ENCODE results near the gene TNS1. TPM values are rescaled to one million over a fixed set of nuclear protein-coding genes. Genes with fewer than 3 reads are reported as not detected.

The TNS1 gene
- total RNA-seq, 1 experiment from 2014 or later, result 2.6 TPM

GRCh38 chr2:217784996-217785543, 217.7 kb downstream of the TNS1 start:
- no peak for DNase-seq (ENCODE audit: low read depth)

GRCh38 chr2:217783243-217783642, 219.6 kb downstream of the TNS1 start:
- DNase-seq (ENCODE audit: low read depth), result no peak

GRCh38 chr2:217777906-217778305, 224.9 kb downstream of the TNS1 start:
- DNase-seq (ENCODE audit: low read depth), result no peak

- no peak for DNase-seq (ENCODE audit: low read depth)
These were observed 226.2 kb downstream of the TNS1 start for GRCh38 chr2:217776631-217777030.

- DNase-seq (ENCODE audit: low read depth), result no peak
These were observed 226.8 kb downstream of the TNS1 start for GRCh38 chr2:217775920-217776503.

DNA sequence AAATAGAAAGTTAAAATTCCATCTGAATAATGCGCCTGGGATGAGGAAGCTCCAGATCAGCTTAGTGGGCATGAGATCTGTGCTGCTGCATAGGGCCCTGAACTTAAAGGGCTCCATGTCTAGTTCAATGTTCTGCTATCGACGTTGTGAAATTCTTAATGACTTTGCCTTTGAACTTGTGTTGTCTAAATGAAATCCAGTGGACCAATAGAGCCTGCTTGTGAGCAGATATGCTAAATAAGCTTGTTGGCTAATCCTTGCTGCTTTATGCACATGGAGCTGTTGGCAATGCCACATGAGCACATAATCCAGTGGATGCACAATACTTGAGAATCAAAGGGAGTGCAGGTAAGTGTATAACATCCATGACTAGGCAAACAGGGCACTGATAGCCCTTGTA, 228.6 kb downstream of the TNS1 start:
- DNase-seq (ENCODE audit: low read depth), result no peak

- no peak for DNase-seq (ENCODE audit: low read depth)
These were observed 229.3 kb downstream of the TNS1 start for GRCh38 chr2:217773539-217773938.

GRCh38 chr2:217766356-217766755, 236.4 kb downstream of the TNS1 start:
- DNase-seq (ENCODE audit: low read depth), result no peak

DNA sequence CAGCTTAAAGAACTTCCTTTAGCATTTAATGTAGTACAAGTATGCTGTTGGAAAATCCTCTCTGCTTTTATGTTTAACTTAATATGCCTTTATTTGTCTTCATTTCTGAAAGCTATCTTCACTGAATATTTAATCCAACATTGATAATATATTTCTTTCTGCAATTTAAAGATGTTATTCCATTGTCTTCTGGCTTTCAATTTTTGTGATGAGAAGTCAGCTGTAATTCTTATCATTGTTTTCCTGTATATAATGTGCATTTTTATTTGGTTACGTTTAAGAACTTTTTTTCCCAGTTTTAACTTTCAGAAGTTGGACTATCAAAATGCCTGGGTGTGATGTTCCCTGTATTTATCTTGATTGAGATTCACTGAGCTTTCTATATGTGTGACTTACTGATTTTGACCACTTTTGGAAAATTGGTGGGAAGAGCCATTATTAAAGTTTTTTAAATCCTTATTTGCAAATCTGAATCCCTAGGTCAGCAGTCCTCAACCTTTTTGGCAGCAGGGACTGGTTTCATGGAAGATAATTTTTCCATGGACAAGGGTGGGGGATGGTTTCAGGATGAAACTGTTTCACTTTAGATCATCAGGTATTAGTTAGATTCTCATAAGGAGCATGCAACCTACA, 241.0 kb downstream of the TNS1 start:
- no peak for DNase-seq (ENCODE audit: low read depth)

GRCh38 chr2:217759991-217760390, 242.8 kb downstream of the TNS1 start:
- no peak for DNase-seq (ENCODE audit: low read depth)

DNA sequence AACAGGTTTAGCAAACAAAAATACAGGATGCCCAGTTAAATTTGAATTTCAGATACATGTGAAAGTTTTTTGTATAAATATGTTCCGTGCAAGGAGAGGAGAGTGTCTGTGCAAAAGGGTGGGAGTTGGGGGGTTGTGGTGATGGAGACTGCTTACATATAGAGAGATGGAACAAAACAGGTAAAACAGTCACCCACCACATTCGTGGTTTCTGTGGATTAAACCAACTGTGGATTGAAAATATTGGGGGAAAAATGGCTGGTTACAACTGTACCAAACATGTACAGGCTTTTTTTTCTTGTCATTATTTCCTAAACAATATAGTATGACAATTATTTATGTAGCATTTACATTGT, 245.7 kb downstream of the TNS1 start:
- DNase-seq (ENCODE audit: low read depth), result no peak

DNA sequence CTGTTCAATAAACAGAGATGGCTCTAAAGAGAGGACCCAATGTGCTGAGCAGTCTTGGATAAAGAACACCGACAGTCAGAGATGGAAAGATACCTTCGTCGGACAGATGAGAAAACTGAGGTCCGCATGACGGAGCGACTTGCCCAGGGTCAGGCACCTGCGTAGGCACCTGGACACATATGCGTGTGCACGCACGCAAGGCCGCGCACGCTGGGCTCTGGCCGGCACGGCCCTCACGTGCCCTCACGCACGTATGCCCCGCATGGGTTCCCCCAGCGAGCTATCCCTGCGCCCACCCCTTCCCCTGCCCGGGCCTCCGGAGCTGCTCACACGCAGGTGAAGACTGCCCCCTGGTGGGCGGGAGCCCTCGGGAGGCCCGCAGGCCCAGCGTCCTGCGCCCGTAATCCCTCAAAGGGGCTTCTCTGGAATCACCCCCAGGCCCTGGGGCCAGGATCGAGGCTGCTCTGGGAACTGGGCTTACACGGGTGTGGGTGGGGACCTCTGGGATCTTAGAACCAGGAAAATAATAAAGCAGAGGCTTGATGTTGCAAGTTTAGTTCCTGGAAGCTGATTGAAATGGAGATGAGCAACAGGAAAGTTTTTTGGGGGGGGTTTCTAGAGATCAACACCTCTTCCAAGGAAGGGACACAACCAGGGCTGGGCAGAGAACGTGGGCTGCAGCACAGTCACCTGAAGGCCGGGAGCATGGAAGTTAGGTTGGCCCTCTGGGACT, 246.3 kb downstream of the TNS1 start:
- peak; percentile 50 for DNase-seq (ENCODE audit: low read depth)

GRCh38 chr2:217755027-217755745, 247.6 kb downstream of the TNS1 start:
- no peak for DNase-seq (ENCODE audit: low read depth)

DNA sequence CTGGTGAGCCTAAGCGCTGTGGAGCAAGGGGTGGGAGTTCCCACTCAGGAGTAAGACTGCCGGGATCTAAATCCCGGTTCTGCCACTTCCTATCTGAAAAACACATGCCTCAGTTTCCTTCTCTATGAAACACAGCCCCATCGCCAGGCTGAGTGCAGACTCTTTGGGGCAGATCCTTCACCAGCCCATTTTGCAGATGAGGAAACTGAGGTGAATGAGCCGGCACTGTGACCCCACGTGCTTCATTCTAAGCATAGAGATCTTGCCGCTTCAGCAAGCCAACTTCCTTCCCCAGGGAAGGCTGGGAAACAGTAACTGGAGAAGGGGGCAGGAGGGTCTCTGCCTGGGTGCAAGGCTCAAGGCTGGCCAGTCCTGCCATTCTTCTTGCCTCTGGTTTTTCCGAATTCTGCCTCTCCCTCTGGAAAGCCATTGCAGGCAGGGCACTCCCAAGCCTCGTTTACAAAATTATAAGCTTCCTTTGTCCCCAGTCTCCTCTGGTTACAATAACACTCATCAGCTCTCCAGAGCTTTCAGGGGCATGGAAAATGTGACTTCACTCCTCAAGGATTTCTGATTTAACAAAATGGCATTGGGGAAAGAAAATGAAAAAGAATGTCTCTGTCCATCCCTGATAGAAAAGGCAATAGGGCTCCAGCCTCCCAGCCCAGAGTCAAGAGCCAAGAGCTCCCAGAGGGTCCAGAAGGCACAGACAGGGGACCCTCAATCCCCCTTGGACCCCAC, 249.2 kb downstream of the TNS1 start:
- no peak for DNase-seq (ENCODE audit: low read depth)

DNA sequence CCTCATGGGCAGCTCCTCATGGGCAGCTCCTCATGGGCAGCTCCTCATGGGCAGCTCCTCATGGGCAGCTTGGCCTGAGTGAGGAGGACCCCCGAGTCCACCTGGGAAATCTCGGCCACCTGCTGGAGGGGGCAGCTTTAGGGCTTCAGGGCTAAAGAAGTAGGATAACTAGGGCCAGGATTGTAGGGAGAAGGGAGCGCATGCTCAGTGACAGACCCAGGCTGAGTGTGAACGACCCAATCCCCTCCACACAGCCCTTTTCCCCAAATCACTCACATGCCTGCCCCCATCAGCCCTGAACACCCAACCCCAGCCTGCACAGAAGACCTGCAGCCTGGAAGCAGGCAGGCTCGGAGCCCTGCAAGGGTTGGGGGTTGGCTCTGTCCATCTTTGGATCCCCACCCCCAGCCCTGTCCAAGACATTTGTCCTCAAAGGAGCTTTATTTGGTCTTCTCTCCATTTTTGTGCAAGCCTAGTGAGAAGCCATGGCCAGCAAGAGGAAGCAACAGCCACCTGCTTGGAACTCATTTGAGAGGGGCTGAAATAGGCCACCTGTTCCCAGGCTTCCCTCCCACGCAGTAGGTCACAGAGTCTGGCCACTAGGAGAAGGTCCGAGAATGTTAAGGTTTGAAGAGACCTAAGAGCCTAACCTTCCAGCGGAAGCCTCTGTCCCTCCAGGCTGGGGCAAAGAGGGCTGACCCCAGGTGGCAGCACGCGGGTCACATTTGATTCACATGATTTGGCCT, 249.9 kb downstream of the TNS1 start:
- DNase-seq (ENCODE audit: low read depth), result no peak

- no peak for DNase-seq (ENCODE audit: low read depth)
These were observed 250.8 kb downstream of the TNS1 start for GRCh38 chr2:217751952-217752351.

DNA sequence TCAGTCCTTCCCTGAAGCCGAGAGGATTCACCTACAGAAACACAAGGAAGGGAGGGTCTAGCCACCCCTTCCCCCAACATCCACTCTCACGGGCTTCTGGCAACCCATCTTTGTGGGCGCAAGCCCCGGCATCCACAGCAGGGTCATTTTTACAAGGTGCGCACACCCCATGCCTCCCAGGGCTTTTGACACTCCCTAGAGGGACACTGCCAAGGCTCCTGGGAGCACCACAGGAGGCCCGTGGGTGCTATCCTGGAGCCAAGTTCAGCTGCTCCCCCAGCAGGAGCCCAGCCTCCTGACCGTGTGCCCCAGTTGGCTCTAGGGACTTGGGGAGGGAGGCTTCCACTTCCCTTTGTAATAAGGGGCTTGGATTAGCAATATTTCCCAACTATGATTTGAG, 251.6 kb downstream of the TNS1 start:
- no peak for DNase-seq (ENCODE audit: low read depth)

All from Daoy (cell line).